Osteocyte (in vitro differentiated cells): ENCODE data around the gene MAK. TPM values are rescaled to one million over a fixed set of nuclear protein-coding genes. Genes with fewer than 3 reads are reported as not detected.
"Not testable (repeated sequence)": the region's sequence is repeated elsewhere in the genome, so short reads cannot be mapped to it uniquely, and the experiment has no call there.

Experiments
- DNase-seq: peaks from one replicate; pipeline ENCODE4 v3.0.0; 2021; ENCODE audit warnings: mixed read lengths; ENCODE audit not compliant: unreplicated experiment; ENCODE audit errors: extremely low spot score
- H3K27ac Mint-ChIP-seq: one replicate; pipeline ENCODE4 v1.8.0; 2021; ENCODE audit warnings: mild to moderate bottlenecking, mixed read lengths; ENCODE audit not compliant: unreplicated experiment
- H3K27me3 Mint-ChIP-seq: one replicate; pipeline ENCODE4 v1.8.0; 2021; ENCODE audit warnings: mixed read lengths; ENCODE audit not compliant: unreplicated experiment
- H3K36me3 Mint-ChIP-seq: one replicate; pipeline ENCODE4 v1.8.0; 2021; ENCODE audit warnings: mixed read lengths; ENCODE audit not compliant: unreplicated experiment
- H3K4me1 Mint-ChIP-seq: one replicate; pipeline ENCODE4 v1.8.0; 2021; ENCODE audit warnings: mixed read lengths; ENCODE audit not compliant: unreplicated experiment
- H3K4me3 Mint-ChIP-seq: one replicate; pipeline ENCODE4 v1.8.0; 2021; ENCODE audit warnings: mild to moderate bottlenecking, moderate library complexity, mixed read lengths; ENCODE audit not compliant: unreplicated experiment
- H3K9me3 Mint-ChIP-seq: one replicate; pipeline ENCODE4 v1.8.0; 2021; ENCODE audit warnings: mixed read lengths; ENCODE audit not compliant: unreplicated experiment
- CTCF ChIP-seq: fragments of 200-600 bp; sonication (generic); IDR thresholded peaks from 2 replicates; pipeline ENCODE4 v1.5.0; 2021; ENCODE audit warnings: antibody characterized with exemption, mild to moderate bottlenecking, moderate library complexity
- total RNA-seq: library from RNA; stranded (reverse); gene quantifications from 2 replicates; pipeline ENCODE4 v1.2.1, GENCODE V29; 2021

MAK gene
- total RNA-seq, 1 donor from 2014 or later: not detected

GRCh38 chr6:10862361-10862760 is 24.0 kb upstream of the MAK start:
- no peak for DNase-seq
- no peak for TF ChIP-seq CTCF
- no peaks in the 10 kb centered on the region for H3K27me3 Mint-ChIP-seq
- no peaks in the 10 kb centered on the region for H3K36me3 Mint-ChIP-seq
- no peak overlapping the region for H3K27ac Mint-ChIP-seq
- H3K4me1 Mint-ChIP-seq: no peaks in the 10 kb centered on the region
- H3K4me3 Mint-ChIP-seq: no peak overlapping the region
- H3K9me3 Mint-ChIP-seq: no peaks in the 10 kb centered on the region

GRCh38 chr6:10861086-10861485 is 22.7 kb upstream of the MAK start:
- Mint-ChIP-seq H3K9me3 (no peaks in the 10 kb centered on the region), H3K4me1 (no peaks in the 10 kb centered on the region), H3K36me3 (no peaks in the 10 kb centered on the region), H3K4me3 (no peak overlapping the region), H3K27ac (no peak overlapping the region), H3K27me3 (peaks cover 2% of the 10 kb centered on the region)
- DNase-seq: no peak
- no peak for TF ChIP-seq CTCF

DNA sequence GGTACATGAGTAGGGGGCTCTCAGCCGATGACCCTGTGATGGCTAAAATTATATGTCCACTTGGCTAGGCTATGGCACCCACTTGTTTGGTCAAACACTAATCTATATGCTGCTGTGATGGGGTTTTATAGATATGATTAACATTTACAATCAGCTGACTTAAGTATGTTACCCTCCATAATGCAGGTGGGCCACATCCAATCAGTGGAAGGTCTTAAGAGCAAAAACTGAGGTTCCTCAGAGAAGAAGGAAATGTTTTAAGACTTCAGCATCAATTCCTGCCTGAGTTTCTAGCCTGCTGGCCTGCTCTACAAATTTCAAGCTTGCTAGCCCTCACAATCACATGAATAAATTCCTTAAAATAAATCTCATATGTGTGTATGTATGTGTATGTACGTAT is 18.9 kb upstream of the MAK start:
- no peak overlapping the region for H3K4me3 Mint-ChIP-seq
- H3K4me1 Mint-ChIP-seq: peaks cover 5% of the 10 kb centered on the region
- H3K27me3 Mint-ChIP-seq: peaks cover 2% of the 10 kb centered on the region
- DNase-seq: no peak
- no peak overlapping the region for H3K27ac Mint-ChIP-seq
- TF ChIP-seq CTCF: no peak
- peaks cover 12% of the 10 kb centered on the region for H3K9me3 Mint-ChIP-seq
- H3K36me3 Mint-ChIP-seq: peaks cover 8% of the 10 kb centered on the region

DNA sequence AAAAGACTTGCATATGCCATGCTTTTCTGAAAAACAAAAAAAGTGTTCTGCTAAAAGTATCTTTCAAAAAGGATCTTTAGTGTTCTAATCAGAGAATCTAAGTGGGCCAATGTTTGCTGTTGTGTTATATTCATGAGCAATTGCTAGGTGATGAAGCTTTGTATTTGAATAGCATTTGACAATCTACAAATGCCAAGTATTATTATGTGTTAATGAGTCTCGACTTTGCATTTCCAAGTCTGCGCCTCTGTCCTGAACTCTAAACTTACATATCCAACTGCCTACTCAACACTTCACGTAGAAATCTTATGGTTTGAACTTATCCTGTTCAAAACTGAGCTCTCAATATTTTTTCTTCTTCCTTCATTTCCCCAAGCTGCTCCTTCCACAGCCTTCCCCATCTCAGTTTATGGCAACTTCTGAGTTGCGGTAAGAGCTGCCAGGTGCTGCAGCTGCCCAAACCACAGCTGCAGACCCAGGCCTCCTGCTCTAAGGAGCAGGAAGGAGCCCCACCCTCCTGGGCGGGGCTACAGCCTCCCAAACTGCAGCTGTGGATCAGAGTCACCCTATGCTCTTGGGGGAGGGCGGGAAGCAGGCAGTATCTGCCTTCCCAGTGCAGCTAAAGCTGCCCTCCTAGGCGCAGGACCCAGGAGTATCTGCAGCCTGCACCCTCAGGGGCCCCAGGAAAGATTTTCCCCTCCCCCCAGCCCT is 16.7 kb upstream of the MAK start:
- Mint-ChIP-seq H3K9me3 (peaks cover 12% of the 10 kb centered on the region), H3K27ac (no peak overlapping the region), H3K4me3 (no peak overlapping the region), H3K4me1 (peaks cover 18% of the 10 kb centered on the region), H3K27me3 (peaks cover 2% of the 10 kb centered on the region), H3K36me3 (peaks cover 8% of the 10 kb centered on the region)
- DNase-seq: no peak
- no peak for TF ChIP-seq CTCF

DNA sequence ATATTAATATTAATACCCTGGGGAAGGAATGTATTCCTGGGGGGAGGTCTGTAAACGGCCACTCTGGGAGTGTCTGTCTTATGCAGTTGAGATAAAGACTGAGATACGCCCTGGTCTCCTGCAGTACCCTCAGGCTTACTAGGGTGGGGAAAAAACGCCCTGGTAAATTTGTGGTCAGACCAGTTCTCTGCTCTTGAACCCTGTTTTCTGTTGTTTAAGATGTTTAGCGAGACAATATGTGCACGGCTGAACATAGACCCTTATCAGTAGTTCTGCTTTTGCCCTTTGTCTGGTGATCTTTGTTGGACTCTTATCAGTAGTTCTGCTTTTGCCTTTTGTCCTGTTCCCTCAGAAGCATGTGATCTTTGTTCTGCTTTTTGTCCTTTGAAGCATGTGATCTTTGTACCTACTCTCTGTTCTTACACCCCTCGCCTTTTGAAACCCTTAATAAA is 15.5 kb upstream of the MAK start:
- peaks cover 18% of the 10 kb centered on the region for H3K4me1 Mint-ChIP-seq
- H3K4me3 Mint-ChIP-seq, DNase-seq, H3K27me3 Mint-ChIP-seq, H3K36me3 Mint-ChIP-seq, H3K27ac Mint-ChIP-seq: not testable (repeated sequence)
- peaks cover 12% of the 10 kb centered on the region for H3K9me3 Mint-ChIP-seq
